NCI-H187 (cell line): Measurements from ENCODE around the gene GAREM2.
A peak's percentile ranks its signal among the peaks of the same experiment; 100 is the strongest.
"Not testable (repeated sequence)": the region's sequence is repeated elsewhere in the genome, so short reads cannot be mapped to it uniquely, and the experiment has no call there.

Source experiments
- DNase-seq, 2 experiments: peaks; one replicate each; lab custom pipeline; 2025; lab: John Stamatoyannopoulos, UW

Gene GAREM2

GRCh38 chr2:26172871-26173775, at the start of gene GAREM2:
GAREM2 (plus strand) TSS chr2:26173088; CDS start chr2:26173221, 133 bp downstream.
- no peak for DNase-seq

GRCh38 chr2:26123426-26123825, 49.5 kb upstream of the GAREM2 start:
- no peak for DNase-seq

- DNase-seq: no peak
Measured at GRCh38 chr2:26126074-26126473, 46.8 kb upstream of the GAREM2 start.

GRCh38 chr2:26128176-26128575, 44.7 kb upstream of the GAREM2 start:
- no peak for DNase-seq

- DNase-seq: no peak
Measured at GRCh38 chr2:26130763-26131162, 42.1 kb upstream of the GAREM2 start.

- no peak for DNase-seq
Measured at GRCh38 chr2:26136451-26136850, 36.4 kb upstream of the GAREM2 start.

GRCh38 chr2:26139269-26140183, 33.4 kb upstream of the GAREM2 start:
- DNase-seq: peak; percentile 31 to 77

GRCh38 chr2:26141145-26141769, 31.6 kb upstream of the GAREM2 start:
- DNase-seq: no peak

- DNase-seq: peak in 1 of 2 experiments; percentile 45
Measured at GRCh38 chr2:26144031-26144430, 28.9 kb upstream of the GAREM2 start.

GRCh38 chr2:26144953-26145680, 27.8 kb upstream of the GAREM2 start:
- peak; percentile 28 to 40 for DNase-seq

GRCh38 chr2:26148501-26148900, 24.4 kb upstream of the GAREM2 start:
- no peak for DNase-seq

GRCh38 chr2:26150243-26150642, 22.6 kb upstream of the GAREM2 start:
- DNase-seq: no peak

- no peak for DNase-seq
Measured at GRCh38 chr2:26157580-26157979, 15.3 kb upstream of the GAREM2 start.

GRCh38 chr2:26161926-26162325, 11.0 kb upstream of the GAREM2 start:
- DNase-seq: no peak

- no peak for DNase-seq
Measured at GRCh38 chr2:26162963-26163362, 9.9 kb upstream of the GAREM2 start.

GRCh38 chr2:26164231-26164630, 8.7 kb upstream of the GAREM2 start:
- no peak for DNase-seq

- no peak for DNase-seq
Measured at GRCh38 chr2:26164641-26165211, 8.2 kb upstream of the GAREM2 start.

- no peak for DNase-seq
Measured at GRCh38 chr2:26165403-26165802, 7.5 kb upstream of the GAREM2 start.

- not testable (repeated sequence) for DNase-seq
Measured at GRCh38 chr2:26166541-26166940, 6.3 kb upstream of the GAREM2 start.

GRCh38 chr2:26168785-26169184, 4.1 kb upstream of the GAREM2 start:
- DNase-seq: no peak

- no peak for DNase-seq
Measured at GRCh38 chr2:26169226-26169625, 3.7 kb upstream of the GAREM2 start.
